HG03175 (cell line): ENCODE data around the gene PDHB.

Experiments
- ATAC-seq: cut with Tn5 transposase; IDR thresholded peaks from one replicate; pipeline ENCODE4 v1.9.1; 2021; ENCODE audit warnings: mild to moderate bottlenecking, moderate library complexity; ENCODE audit not compliant: unreplicated experiment

The PDHB gene

GRCh38 chr3:58433400-58434167 is at the start of gene PDHB:
TSS of gene PDHB (minus strand) at chr3:58433832. CDS start at chr3:58433809, 23 bp downstream.
- peak; percentile 96 for ATAC-seq

GRCh38 chr3:58482917-58483636 is 49.4 kb upstream of the PDHB start:
- no peak for ATAC-seq

GRCh38 chr3:58480309-58480708 is 46.7 kb upstream of the PDHB start:
- ATAC-seq: no peak

GRCh38 chr3:58478781-58479180 is 45.1 kb upstream of the PDHB start:
- ATAC-seq: no peak

GRCh38 chr3:58474967-58475578 is 41.4 kb upstream of the PDHB start:
- ATAC-seq: no peak

GRCh38 chr3:58474348-58474911 is 40.8 kb upstream of the PDHB start:
- no peak for ATAC-seq

GRCh38 chr3:58473275-58473674 is 39.6 kb upstream of the PDHB start:
- no peak for ATAC-seq

GRCh38 chr3:58471025-58471887 is 37.6 kb upstream of the PDHB start:
- no peak for ATAC-seq

GRCh38 chr3:58470363-58471024 is 36.9 kb upstream of the PDHB start:
- no peak for ATAC-seq

- no peak for ATAC-seq
Observed at GRCh38 chr3:58469096-58469495, 35.5 kb upstream of the PDHB start.

- ATAC-seq: no peak
Observed at GRCh38 chr3:58466899-58467563, 33.4 kb upstream of the PDHB start.

- ATAC-seq: no peak
Observed at GRCh38 chr3:58464866-58465265, 31.2 kb upstream of the PDHB start.

- ATAC-seq: no peak
Observed at GRCh38 chr3:58463942-58464271, 30.3 kb upstream of the PDHB start.

- peak; percentile 73 for ATAC-seq
Observed at GRCh38 chr3:58463181-58463941, 29.7 kb upstream of the PDHB start.

- no peak for ATAC-seq
Observed at GRCh38 chr3:58462829-58463180, 29.2 kb upstream of the PDHB start.

- no peak for ATAC-seq
Observed at GRCh38 chr3:58459160-58459559, 25.5 kb upstream of the PDHB start.

GRCh38 chr3:58452176-58452575 is 18.5 kb upstream of the PDHB start:
- no peak for ATAC-seq

- no peak for ATAC-seq
Observed at GRCh38 chr3:58441514-58442450, 8.2 kb upstream of the PDHB start.
